Activated CD4-positive, alpha-beta T cell treated with anti-CD3 and anti-CD28 coated beads for 36 hours (primary cell): Measurements from ENCODE around the gene DNMT3B. TPM values are rescaled to one million over a fixed set of nuclear protein-coding genes. Genes with fewer than 3 reads are reported as not detected.
A peak's percentile ranks its signal among the peaks of the same experiment; 100 is the strongest.

Experiments
- ATAC-seq: fragments of 200-7000 bp; cut with Tn5 transposase; one replicate; pipeline ENCODE4 v1.10.0; 2021; ENCODE audit warnings: mild to moderate bottlenecking, moderate library complexity
- CTCF ChIA-PET: fragments of 350-600 bp; sonication (Branson Sonifier 250); formaldehyde crosslinking; loops from one replicate; lab custom pipeline; 2021; ENCODE audit warnings: antibody characterized with exemption; lab: Charles Lee
- POLR2A ChIA-PET: fragments of 350-600 bp; sonication (Branson Sonifier 250); formaldehyde crosslinking; loops from one replicate; lab custom pipeline; 2021; ENCODE audit warnings: antibody characterized with exemption, inconsistent platforms; lab: Charles Lee
- DNase-seq: peaks from one replicate; pipeline ENCODE4 v3.0.0-alpha.2; 2020
- H3K27ac Mint-ChIP-seq: one replicate; pipeline ENCODE4 v1.8.0; 2021; ENCODE audit warnings: mixed read lengths
- H3K27me3 Mint-ChIP-seq: one replicate; pipeline ENCODE4 v1.8.0; 2021; ENCODE audit warnings: mixed read lengths
- H3K36me3 Mint-ChIP-seq: one replicate; pipeline ENCODE4 v1.8.0; 2021; ENCODE audit warnings: low read depth, mixed read lengths
- H3K4me1 Mint-ChIP-seq: one replicate; pipeline ENCODE4 v1.8.0; 2021; ENCODE audit warnings: mixed read lengths
- H3K4me3 Mint-ChIP-seq: one replicate; pipeline ENCODE4 v1.8.0; 2021; ENCODE audit warnings: mild to moderate bottlenecking, moderate library complexity, mixed read lengths
- H3K9me3 Mint-ChIP-seq: one replicate; pipeline ENCODE4 v1.8.0; 2021; ENCODE audit warnings: low read depth, mixed read lengths
- intact Hi-C, 2 experiments: fragments of 100-400 bp; cut with DNase I in 1 of 2; cut with micrococcal nuclease in 1 of 2; formaldehyde crosslinking; loops; one replicate each; pipeline versions ENCODE4 v1.14.2 to v1.15.1; 2022 to 2024; cut with DNase I, micrococcal nuclease
- total RNA-seq, 2 experiments: library from RNA; stranded (reverse); gene quantifications; one replicate each; pipeline ENCODE4 v1.2.3, GENCODE V29; 2021

Gene DNMT3B
- total RNA-seq, 2 experiments from 2014 or later, result 1.4 to 1.6 TPM

DNA sequence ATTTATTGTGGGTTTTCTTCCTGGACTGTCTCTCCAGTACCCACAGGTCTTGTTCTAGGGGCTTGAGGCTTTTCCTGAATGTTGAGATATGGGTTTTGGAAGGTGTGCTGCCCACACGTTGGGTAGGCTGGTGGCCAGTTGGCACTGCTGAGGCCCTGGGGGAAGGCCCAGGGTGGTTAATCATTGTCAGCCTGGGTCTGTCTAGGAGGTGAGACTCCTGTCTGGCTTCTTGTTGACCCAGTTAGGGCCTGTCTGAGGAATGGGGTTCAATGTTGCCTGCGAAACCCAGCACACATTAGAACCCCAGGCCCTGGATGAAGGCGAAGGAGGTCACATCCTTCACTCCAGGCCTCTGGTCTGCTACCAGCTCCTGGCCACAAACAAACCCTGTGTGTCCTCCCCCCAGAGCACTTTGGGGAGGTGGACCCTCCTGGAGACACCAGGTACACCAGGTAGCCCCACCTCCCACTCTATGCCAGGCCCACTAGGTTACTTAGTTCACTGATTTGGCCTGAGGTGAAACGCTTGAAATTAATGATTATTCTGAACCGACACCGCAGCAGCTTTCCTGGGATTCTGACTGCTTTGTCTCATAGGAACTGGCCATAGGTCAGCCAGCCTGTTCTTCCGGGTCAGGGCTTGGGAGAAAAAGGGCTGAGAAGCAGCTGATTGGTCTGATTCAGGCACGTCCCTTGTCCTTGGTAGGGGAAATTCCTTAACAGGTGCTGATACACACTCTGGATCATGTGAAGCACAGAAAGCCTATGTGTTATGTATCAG lies 15.2 kb downstream of the DNMT3B start:
- ChIA-PET POLR2A (no interaction called here), CTCF (interaction anchor here (0.7 to 6.8 kb wide), 34 partner anchors 9 to 269 kb away, joined by 3 to 192 read pairs (median 6); partner anchors contain the start of genes C20orf203, COMMD7, DNMT3B and MAPRE1)
- H3K4me1 Mint-ChIP-seq, result peaks cover 9% of the 10 kb centered on the region
- no peak overlapping the region for H3K4me3 Mint-ChIP-seq
- no peak for ATAC-seq
- intact Hi-C loops, result loop anchor here in 1 of 2 experiments (10.0 kb wide), 1 partner anchor 253 kb away; no protein-coding TSS in a partner anchor
- H3K27ac Mint-ChIP-seq, result no peak overlapping the region
- no peaks in the 10 kb centered on the region for H3K27me3 Mint-ChIP-seq
- H3K36me3 Mint-ChIP-seq, result no peaks in the 10 kb centered on the region
- no peak for DNase-seq
- H3K9me3 Mint-ChIP-seq, result no peaks in the 10 kb centered on the region

DNA sequence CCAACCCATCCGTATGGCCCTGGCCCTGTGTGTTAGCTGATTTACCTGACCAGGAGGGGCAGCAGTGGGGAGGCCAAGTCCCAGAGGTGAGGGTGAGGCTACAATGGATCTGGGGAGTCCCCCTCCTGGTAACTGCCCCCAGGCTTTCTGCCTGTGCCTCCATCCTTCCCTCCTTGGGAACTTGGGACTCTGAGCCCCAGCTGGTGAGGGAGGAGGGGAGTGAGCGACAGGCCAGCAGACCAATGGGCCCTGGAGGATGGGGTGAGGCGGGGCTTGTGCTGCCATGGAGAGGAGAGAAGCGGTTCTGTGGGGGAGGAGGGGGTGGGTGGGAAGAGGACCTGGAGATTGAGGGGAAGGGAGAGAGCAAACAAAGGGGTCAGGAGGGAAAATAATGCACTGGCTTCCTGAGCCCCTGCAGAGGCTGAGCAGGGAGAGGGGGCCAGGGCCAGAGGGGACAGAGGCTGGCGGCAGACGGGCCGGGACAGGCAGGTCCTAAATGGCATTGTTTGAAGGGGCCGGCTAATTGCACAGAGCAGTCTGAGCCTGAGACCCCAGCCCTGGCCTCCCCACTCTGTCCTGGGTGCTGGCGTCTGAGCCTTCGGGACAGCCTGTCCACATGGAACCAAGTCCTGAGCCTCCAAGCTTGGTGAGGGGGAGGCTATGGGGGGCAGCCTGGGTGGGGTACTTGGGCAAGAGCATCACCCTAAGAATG lies 17.5 kb downstream of the DNMT3B start:
- Mint-ChIP-seq H3K9me3 (no peaks in the 10 kb centered on the region), H3K4me3 (no peak overlapping the region), H3K4me1 (peaks cover 9% of the 10 kb centered on the region), H3K27ac (no peak overlapping the region), H3K36me3 (no peaks in the 10 kb centered on the region), H3K27me3 (no peaks in the 10 kb centered on the region)
- intact Hi-C loops, result loop anchor here (2.0 to 10.0 kb wide), 2 partner anchors 255 to 259 kb away; no protein-coding TSS in a partner anchor
- ChIA-PET POLR2A (no interaction called here), CTCF (interaction anchor here (0.7 to 6.8 kb wide), 20 partner anchors 9 to 264 kb away, joined by 3 to 192 read pairs (median 7); partner anchors contain the start of genes C20orf203, COMMD7 and MAPRE1)
- no peak for ATAC-seq
- DNase-seq, result no peak

DNA sequence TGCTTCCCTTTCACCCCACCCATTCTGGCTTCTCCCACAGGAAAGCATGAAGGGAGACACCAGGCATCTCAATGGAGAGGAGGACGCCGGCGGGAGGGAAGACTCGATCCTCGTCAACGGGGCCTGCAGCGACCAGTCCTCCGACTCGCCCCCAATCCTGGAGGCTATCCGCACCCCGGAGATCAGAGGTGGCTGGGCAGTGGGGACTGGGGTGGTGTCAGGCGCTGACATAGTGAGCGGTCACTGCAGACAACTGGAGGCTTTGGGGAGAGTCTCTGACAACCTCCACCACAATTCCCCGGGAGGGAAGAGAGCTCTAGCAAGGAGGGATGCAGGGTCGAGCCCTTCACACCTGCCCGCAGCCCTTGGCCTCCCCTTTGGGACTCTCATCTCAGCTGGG lies 18.1 kb downstream of the DNMT3B start:
- Mint-ChIP-seq H3K36me3 (no peaks in the 10 kb centered on the region), H3K27ac (no peak overlapping the region), H3K9me3 (no peaks in the 10 kb centered on the region), H3K4me3 (no peak overlapping the region), H3K27me3 (no peaks in the 10 kb centered on the region), H3K4me1 (peaks cover 9% of the 10 kb centered on the region)
- CTCF ChIA-PET, result interaction anchor here (0.7 to 6.8 kb wide), 3 partner anchors 64 to 106 kb away, joined by 3 to 192 read pairs (median 4); partner anchors contain the start of gene C20orf203
- ATAC-seq, result no peak
- intact Hi-C loops, result no loop called here
- POLR2A ChIA-PET, result no interaction called here
- no peak for DNase-seq

DNA sequence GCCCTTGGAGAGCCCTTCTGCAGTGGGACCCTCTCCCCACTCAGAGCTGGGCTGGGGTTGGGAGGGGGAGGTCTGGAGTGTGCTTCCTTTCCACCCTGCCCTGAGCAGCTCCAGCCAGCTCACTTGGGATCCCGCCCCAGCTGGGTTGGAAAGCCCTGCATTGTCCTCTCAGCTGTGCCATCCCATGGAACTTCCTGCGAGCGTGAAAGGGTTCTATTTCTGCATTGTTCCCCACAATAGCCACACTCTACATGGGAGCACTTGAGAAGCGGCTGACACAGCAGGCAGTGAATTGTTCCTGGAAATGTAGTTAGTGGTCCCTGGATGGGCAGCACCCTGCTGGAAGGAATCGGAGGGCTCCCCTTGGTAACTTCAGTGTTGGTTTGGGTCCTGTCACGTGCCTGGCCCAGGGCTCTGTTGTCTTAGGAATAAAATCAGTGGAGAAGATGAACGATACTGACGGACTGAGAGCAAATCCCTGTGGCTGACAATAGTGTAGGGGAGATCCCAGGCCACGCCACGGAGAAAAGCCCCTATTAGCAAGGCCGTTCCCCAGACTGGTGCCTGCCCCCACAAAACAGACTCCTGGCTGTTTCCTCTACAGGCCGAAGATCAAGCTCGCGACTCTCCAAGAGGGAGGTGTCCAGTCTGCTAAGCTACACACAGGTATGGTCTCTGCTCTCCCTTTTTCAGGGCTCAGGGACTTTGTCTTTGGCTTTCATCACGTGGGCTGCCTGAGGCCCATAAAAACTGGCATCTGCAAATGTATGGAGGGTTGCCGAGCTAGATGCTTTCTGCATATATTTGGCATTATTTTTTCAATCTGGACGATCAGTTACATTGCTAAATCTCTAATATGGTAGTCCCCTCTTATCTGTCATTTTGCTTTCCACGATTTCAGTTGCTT lies 18.8 kb downstream of the DNMT3B start:
- ATAC-seq (no peak), DNase-seq (no peak)
- Mint-ChIP-seq H3K4me1 (peaks cover 9% of the 10 kb centered on the region), H3K9me3 (no peaks in the 10 kb centered on the region), H3K27me3 (no peaks in the 10 kb centered on the region), H3K4me3 (no peak overlapping the region), H3K36me3 (no peaks in the 10 kb centered on the region), H3K27ac (no peak overlapping the region)
- intact Hi-C loops, result no loop called here
- CTCF ChIA-PET, result interaction anchor here (0.6 to 6.8 kb wide), 3 partner anchors 63 to 107 kb away, joined by 4 to 192 read pairs (median 4); partner anchors contain the start of gene C20orf203
- POLR2A ChIA-PET, result no interaction called here

DNA sequence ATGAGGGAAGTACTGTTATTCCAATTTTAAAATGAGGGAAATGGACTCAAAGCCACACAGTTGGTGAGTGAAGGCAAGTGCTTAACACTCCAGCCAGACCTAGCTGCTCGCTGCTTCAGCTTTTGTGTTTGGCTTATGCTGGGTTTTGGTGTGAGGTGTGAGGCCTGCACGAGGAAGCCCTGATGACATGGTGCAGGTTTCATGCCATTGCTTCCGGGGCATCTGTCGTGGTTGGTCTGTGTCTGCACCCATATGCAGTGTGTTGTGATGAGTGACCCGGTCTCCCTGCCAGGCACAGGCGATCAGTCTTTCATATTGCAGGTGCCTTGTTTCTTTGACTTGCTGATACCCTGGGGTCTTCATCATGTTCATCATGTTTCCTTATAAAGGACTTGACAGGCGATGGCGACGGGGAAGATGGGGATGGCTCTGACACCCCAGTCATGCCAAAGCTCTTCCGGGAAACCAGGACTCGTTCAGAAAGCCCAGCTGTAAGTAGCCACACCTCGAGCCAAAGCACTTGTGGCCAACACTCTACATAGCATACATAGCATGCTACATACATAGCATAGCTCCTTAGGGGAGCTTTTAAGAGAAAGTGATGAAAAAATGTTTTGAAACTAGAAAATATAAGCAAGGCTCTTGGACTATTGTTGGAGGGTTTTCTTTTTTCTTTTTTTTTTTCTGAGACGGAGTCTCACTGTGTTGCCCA lies 22.3 kb downstream of the DNMT3B start:
- ChIA-PET POLR2A (interaction anchor here (0.6 kb wide), 1 partner anchor 101 kb away, joined by 3 read pairs; no protein-coding TSS in a partner anchor), CTCF (interaction anchor here (0.8 to 2.1 kb wide), 3 partner anchors 20 to 111 kb away, joined by 4 to 10 read pairs (median 4); partner anchors contain the start of gene C20orf203)
- H3K27ac Mint-ChIP-seq, result no peak overlapping the region
- ATAC-seq, result no peak
- no peaks in the 10 kb centered on the region for H3K9me3 Mint-ChIP-seq
- intact Hi-C loops, result no loop called here
- H3K27me3 Mint-ChIP-seq, result no peaks in the 10 kb centered on the region
- no peaks in the 10 kb centered on the region for H3K36me3 Mint-ChIP-seq
- DNase-seq, result no peak
- no peaks in the 10 kb centered on the region for H3K4me1 Mint-ChIP-seq
- H3K4me3 Mint-ChIP-seq, result no peak overlapping the region

DNA sequence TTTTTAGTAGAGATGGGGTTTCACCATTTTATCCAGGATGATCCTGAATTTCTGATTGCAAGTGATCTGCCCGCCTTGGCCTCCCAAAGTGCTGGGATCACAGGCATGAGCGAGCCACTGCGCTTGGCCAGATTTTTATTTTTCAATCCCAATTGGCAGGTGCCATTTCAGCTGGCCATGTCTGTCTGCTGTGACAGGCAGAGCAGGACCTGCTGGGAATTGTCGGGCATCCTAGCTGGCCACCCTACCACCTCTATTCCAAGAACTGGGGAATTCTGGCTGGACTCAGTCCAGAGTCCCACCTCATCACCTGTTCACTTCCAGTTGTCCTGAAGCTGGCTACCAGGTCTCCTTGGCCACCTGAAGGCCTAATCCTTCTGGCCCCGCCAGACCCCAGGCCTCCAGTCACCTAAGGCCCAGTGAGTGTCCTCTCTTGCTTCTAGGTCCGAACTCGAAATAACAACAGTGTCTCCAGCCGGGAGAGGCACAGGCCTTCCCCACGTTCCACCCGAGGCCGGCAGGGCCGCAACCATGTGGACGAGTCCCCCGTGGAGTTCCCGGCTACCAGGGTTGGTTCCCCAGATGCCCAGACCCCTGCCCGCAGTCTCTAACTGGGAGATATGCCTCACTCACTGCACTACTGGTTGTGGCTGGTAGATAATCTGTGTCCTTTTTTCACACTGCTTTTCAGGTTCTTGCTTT lies 24.0 kb downstream of the DNMT3B start:
- intact Hi-C loops, result no loop called here
- POLR2A ChIA-PET, result no interaction called here
- Mint-ChIP-seq H3K36me3 (no peaks in the 10 kb centered on the region), H3K9me3 (no peaks in the 10 kb centered on the region), H3K4me3 (no peak overlapping the region), H3K27me3 (no peaks in the 10 kb centered on the region), H3K27ac (no peak overlapping the region), H3K4me1 (peaks cover 2% of the 10 kb centered on the region)
- DNase-seq (no peak), ATAC-seq (no peak)
- CTCF ChIA-PET, result interaction anchor here (0.7 to 1.4 kb wide), 3 partner anchors 8 to 113 kb away, joined by 3 to 4 read pairs (median 4); partner anchors contain the start of gene C20orf203

DNA sequence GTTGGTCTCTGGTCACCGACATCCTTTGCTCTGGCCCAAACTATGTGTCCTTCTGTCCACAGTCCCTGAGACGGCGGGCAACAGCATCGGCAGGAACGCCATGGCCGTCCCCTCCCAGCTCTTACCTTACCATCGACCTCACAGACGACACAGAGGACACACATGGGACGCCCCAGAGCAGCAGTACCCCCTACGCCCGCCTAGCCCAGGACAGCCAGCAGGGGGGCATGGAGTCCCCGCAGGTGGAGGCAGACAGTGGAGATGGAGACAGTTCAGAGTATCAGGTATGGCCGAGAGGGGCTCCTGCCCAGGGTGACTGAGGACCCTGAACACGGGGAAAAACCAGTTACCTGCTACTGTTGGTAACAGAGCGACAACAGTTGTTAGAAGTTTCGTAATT lies 25.0 kb downstream of the DNMT3B start:
- H3K4me3 Mint-ChIP-seq, result no peak overlapping the region
- H3K36me3 Mint-ChIP-seq, result no peaks in the 10 kb centered on the region
- intact Hi-C loops, result no loop called here
- CTCF ChIA-PET, result interaction anchor here (0.7 to 1.0 kb wide), 3 partner anchors 9 to 114 kb away, joined by 3 to 4 read pairs (median 4); partner anchors contain the start of gene C20orf203
- peaks cover 8% of the 10 kb centered on the region for H3K4me1 Mint-ChIP-seq
- DNase-seq, result no peak
- H3K9me3 Mint-ChIP-seq, result no peaks in the 10 kb centered on the region
- no peak for ATAC-seq
- POLR2A ChIA-PET, result no interaction called here
- H3K27me3 Mint-ChIP-seq, result no peaks in the 10 kb centered on the region
- H3K27ac Mint-ChIP-seq, result no peak overlapping the region

DNA sequence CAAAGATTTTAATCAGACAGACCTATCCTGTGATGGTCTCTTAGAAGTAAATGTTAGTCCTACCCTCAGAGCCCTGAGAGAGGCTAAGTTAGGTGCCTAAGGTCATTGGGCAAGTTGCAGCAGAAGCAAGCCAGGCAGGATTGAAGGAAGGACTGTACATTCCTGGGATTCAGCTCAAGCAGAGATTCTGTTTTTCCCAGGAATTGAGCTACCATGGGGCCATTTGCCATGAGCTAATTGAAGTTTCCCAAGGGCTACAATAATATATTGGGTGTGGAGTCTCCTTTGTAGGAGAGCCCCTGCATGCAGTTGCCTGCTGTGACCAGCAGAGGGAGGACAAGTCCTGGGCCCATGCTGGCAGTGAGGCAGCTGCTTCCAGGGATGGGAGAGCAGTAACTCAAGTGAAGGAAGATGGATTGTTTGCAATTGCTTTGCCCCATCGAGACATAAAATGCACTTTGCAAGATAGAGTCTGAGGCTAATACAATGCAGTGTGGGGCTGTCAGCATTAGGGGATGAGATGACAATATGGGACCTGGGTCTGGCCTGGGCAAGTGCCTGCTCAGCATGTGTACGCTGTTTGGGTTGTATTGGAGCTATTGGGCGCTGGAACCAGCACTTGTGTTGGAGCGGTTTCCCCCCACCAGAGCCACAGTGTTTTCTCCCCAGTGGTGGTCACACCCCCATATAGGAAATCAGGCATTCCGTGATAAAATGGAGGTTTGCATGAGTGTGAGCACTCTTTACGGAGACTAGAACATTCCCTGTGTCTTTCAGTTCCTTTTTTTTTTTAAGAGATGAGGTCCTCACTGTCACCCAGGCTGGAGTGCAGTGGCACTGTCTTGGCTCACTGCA lies 27.9 kb downstream of the DNMT3B start:
- H3K36me3 Mint-ChIP-seq, result no peaks in the 10 kb centered on the region
- ATAC-seq, result peak; percentile 71
- ChIA-PET CTCF (interaction anchor here (0.5 to 7.2 kb wide), 23 partner anchors 9 to 457 kb away, joined by 3 to 55 read pairs (median 4); partner anchors contain the start of genes C20orf203, EFCAB8 and SUN5), POLR2A (no interaction called here)
- peak; percentile 85 for DNase-seq
- peaks cover 32% of the 10 kb centered on the region for H3K4me1 Mint-ChIP-seq
- no peak overlapping the region for H3K4me3 Mint-ChIP-seq
- H3K9me3 Mint-ChIP-seq, result no peaks in the 10 kb centered on the region
- intact Hi-C loops, result loop anchor here (1.0 to 5.0 kb wide), 7 partner anchors 42 to 509 kb away; partner anchors contain the start of gene SUN5 (in 1 of the 2)
- H3K27me3 Mint-ChIP-seq, result no peaks in the 10 kb centered on the region
- H3K27ac Mint-ChIP-seq, result no peak overlapping the region

DNA sequence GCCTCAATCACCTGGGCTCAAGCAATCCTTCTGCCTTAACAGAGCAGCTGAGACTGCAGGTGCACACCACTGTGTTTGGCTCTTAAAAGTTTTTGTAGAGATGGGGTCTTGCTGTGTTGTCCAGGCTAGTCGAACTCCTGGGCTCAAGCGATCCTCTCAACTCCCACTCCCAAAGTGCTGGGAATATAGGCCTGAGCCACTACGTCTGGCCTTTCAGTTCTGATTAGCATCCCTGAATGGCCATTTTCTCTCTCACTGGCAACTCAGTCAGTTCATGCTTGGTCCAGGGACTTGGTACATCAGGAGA lies 28.5 kb downstream of the DNMT3B start:
- Mint-ChIP-seq H3K4me3 (no peak overlapping the region), H3K27ac (no peak overlapping the region), H3K4me1 (peaks cover 35% of the 10 kb centered on the region), H3K27me3 (no peaks in the 10 kb centered on the region), H3K9me3 (no peaks in the 10 kb centered on the region), H3K36me3 (no peaks in the 10 kb centered on the region)
- POLR2A ChIA-PET, result no interaction called here
- intact Hi-C loops, result loop anchor here (1.0 to 5.0 kb wide), 7 partner anchors 42 to 508 kb away; partner anchors contain the start of gene SUN5 (in 1 of the 2)
- CTCF ChIA-PET, result interaction anchor here (0.5 to 7.2 kb wide), 17 partner anchors 8 to 458 kb away, joined by 3 to 55 read pairs (median 4); partner anchors contain the start of genes C20orf203 and EFCAB8
- no peak for DNase-seq
- no peak for ATAC-seq
